AG09309 (cell line): Measurements from ENCODE around the gene MYH10.

Experiments used
- DNase-seq: peaks from one replicate; pipeline ENCODE4 v3.0.0-alpha.2; 2010; ENCODE audit warnings: low read depth
- H3K4me3 ChIP-seq: 2 replicates; pipeline ENCODE4 v1.5.1; 2011; ENCODE audit warnings: mild to moderate bottlenecking, low read depth, low read length, moderate library complexity; ENCODE audit not compliant: control insufficient read depth
- TF ChIP-seq, protein P1 (sequence below): IDR thresholded peaks from 2 replicates; pipeline ENCODE4 v1.5.1; 2011; ENCODE audit warnings: mild to moderate bottlenecking, low read depth, low read length, inconsistent platforms; ENCODE audit not compliant: insufficient read depth, control insufficient read depth; ENCODE audit errors: missing control alignments

The MYH10 gene

DNA sequence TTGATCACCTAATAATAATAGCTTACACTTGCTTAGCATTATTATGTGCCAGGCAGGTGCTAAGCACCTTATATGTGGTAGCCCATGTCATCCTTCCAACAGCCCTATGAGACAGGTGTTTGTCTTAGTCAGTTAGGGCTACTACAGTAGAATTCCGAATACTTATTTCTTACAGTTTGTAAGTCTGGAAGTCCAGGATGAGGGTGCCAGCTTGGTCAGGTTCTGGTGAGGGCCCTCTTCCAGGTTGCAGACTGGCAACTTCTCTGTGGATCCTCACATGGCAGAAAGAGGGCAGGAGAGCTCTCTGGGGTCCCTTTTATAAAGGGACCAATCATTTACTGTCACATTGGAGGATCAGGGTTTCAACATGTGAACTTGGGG, 19.6 kb upstream of the MYH10 start:
- no peak overlapping the region for H3K4me3 ChIP-seq
- DNase-seq, result no peak
- TF ChIP-seq, protein P1, sequence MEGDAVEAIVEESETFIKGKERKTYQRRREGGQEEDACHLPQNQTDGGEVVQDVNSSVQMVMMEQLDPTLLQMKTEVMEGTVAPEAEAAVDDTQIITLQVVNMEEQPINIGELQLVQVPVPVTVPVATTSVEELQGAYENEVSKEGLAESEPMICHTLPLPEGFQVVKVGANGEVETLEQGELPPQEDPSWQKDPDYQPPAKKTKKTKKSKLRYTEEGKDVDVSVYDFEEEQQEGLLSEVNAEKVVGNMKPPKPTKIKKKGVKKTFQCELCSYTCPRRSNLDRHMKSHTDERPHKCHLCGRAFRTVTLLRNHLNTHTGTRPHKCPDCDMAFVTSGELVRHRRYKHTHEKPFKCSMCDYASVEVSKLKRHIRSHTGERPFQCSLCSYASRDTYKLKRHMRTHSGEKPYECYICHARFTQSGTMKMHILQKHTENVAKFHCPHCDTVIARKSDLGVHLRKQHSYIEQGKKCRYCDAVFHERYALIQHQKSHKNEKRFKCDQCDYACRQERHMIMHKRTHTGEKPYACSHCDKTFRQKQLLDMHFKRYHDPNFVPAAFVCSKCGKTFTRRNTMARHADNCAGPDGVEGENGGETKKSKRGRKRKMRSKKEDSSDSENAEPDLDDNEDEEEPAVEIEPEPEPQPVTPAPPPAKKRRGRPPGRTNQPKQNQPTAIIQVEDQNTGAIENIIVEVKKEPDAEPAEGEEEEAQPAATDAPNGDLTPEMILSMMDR, result no peak

DNA sequence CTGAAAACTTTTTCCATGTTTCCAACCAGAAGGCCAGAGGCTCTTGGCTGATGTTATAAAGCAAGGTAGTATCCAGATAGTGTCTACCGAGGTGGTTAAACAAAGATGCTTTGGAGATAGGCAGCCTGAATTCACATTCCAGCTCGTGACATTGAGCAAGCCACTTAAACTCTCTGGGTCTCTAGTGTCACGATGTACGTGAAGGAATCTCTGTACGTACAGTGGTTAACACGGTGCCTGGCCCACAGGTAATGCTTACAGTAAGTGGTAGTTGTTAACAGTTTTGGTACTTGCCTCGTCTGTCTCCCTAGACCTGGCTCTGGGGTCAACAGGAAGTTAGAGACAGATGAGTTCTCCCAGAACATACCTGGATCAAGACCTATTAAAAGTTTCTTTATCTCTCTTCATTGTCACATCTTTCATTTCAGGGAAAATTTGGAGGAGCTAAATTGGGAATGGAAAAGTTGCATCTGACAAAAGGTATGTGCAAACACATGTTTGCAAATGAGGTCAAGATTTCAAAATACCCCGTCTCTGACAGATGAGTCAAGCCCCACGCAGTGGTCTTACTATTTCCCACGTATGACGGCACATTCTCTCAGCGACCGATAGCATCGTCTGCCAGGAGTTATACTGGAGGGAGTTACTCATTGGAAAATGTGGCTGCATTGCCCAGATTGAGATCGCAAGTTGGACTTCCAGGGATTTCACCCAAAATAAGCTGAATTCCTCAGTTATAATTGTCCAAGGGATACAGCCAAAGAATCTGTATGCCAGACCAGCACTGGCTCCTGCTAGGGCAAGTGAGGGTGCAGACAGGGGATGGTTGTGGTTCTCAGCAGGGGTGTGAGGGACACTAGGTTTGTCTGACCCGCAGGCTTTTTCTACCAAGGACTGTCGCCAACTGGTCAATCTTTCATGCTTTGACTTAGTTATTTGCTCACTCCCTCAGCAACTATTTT, 18.9 kb upstream of the MYH10 start:
- no peak overlapping the region for H3K4me3 ChIP-seq
- TF ChIP-seq, protein P1, result no peak
- peak; percentile 96 for DNase-seq

GRCh38 chr17:8647956-8648355, 17.4 kb upstream of the MYH10 start:
- no peak for DNase-seq
- no peak overlapping the region for H3K4me3 ChIP-seq
- TF ChIP-seq, protein P1, result no peak

DNA sequence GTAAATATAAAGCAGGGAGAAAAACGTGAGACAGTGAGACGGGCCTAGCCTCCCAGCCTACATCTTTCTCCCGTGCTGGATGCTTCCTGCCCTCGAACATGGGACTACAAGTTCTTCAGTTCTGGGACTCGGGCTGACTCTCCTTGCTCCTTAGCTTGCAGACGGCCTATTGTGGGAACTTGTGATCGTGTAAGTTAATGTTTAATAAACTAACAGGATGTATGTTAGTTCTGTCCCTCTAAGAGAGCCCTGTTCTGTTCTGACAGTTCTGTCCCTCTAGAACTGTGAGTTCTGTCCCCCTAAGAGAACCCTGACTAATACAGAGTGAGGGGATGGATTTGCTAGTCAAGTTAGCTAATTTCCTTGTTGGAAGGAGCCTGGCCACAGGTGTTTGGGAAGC, 16.7 kb upstream of the MYH10 start:
- TF ChIP-seq, protein P1, result no peak
- H3K4me3 ChIP-seq, result no peak overlapping the region
- DNase-seq, result no peak

GRCh38 chr17:8644507-8644902, 14.0 kb upstream of the MYH10 start:
- DNase-seq, result no peak
- TF ChIP-seq, protein P1, result no peak
- no peak overlapping the region for H3K4me3 ChIP-seq

DNA sequence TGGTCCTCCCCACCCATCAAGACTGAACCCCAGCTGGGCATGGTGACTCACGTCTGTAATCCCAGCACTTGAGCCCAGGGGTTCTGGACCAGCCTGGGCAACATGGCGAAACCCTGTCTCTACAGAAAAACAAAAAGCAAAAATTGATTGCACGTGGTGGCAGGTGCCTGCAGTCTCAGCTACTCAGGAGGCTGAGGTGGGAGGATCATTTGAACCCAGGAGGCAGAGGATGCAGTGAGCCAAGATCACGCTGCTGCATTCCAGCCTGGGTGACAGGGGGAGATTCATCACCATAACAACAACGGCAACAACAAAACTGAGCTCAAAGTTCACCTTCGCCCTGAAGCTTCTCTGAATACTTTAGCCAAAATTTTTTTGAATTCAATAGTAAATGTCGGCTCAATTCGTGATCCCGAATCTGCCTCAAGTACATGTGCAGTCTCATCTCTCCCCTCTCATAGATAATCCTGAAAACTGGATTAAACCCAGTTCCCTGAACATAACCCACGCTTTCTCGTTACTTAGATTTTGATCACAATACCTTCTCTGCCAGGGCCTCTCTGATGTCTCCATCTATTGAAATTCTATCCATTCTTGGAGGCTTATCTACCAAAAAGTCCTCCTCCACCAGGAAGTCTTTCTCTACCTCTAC, 13.5 kb upstream of the MYH10 start:
- H3K4me3 ChIP-seq, result no peak overlapping the region
- DNase-seq, result no peak
- TF ChIP-seq, protein P1, result no peak
